Measurements from ENCODE around the gene HIC1. TPM values are rescaled to one million over a fixed set of nuclear protein-coding genes. Genes with fewer than 3 reads are reported as not detected.

HIC1 gene
- total RNA-seq, 1 experiment from 2014 or later = 0.59 TPM

- Histone ChIP-seq H3K9me3 (no peaks in the 10 kb centered on the region), H3K27me3 (replicated peaks; ENCODE audit: control insufficient read depth, insufficient read depth, low read length) (peaks cover 6% of the 10 kb centered on the region), H3K4me1 (peaks cover 19% of the 10 kb centered on the region; the same call in 1 of the 2 replicates), H3K4me3 (ENCODE audit: low read depth, low read length) (peak overlapping the region; percentile 59), H3K36me3 (ENCODE audit: control insufficient read depth, insufficient read depth, low read length) (no peaks in the 10 kb centered on the region)
- Mint-ChIP-seq H3K27ac (ENCODE audit: unreplicated experiment) (no peak overlapping the region), H3K4me1 (ENCODE audit: low read depth, unreplicated experiment) (peaks cover 6% of the 10 kb centered on the region), H3K27me3 (ENCODE audit: insufficient read depth, unreplicated experiment) (peaks cover 8% of the 10 kb centered on the region), H3K9me3 (ENCODE audit: unreplicated experiment) (no peaks in the 10 kb centered on the region), H3K36me3 (ENCODE audit: insufficient read depth, unreplicated experiment) (peaks cover 11% of the 10 kb centered on the region), H3K4me3 (ENCODE audit: unreplicated experiment) (peak overlapping the region; percentile 69)
- DNase-seq = peak; percentile 79 to 87
- TF ChIP-seq CTCF (IDR thresholded peaks at IDR 0.05; ENCODE audit: insufficient read depth in 1 of 2, low read depth in 1 of 2, low read length in 1 of 2, severe bottlenecking in 1 of 2, unreplicated experiment in 1 of 2) = peak; percentile 84 to 94
- BruUV-seq (replicated peaks) = no TSS peak
- ChIA-PET CTCF (interaction anchor here (0.7 to 4.3 kb wide), 13 partner anchors 14 to 144 kb away, joined by 3 to 185 read pairs (median 4); no protein-coding TSS in a partner anchor), POLR2A (interaction anchor here (0.6 to 1.0 kb wide), 2 partner anchors 117 to 228 kb away, joined by 4 to 5 read pairs; no protein-coding TSS in a partner anchor)
- intact Hi-C loops (cut with micrococcal nuclease; ENCODE audit: unreplicated experiment) = loop anchor here (1.0 kb wide), 2 partner anchors 117 to 143 kb away; no protein-coding TSS in a partner anchor
These were observed 29.1 kb upstream of the HIC1 start for GRCh38 chr17:2025622-2026309.

GRCh38 chr17:2027528-2028233 is 27.2 kb upstream of the HIC1 start:
- no TSS peak for BruUV-seq (replicated peaks)
- Histone ChIP-seq H3K36me3 (ENCODE audit: control insufficient read depth, insufficient read depth, low read length) (no peaks in the 10 kb centered on the region; the same call in 1 of the 2 replicates), H3K4me1 (peaks cover 22% of the 10 kb centered on the region; the same call in 1 of the 2 replicates), H3K9me3 (no peaks in the 10 kb centered on the region), H3K27me3 (replicated peaks; ENCODE audit: control insufficient read depth, insufficient read depth, low read length) (peaks cover 4% of the 10 kb centered on the region), H3K4me3 (ENCODE audit: low read depth, low read length) (no peak overlapping the region)
- peaks cover 11% of the 10 kb centered on the region for H3K36me3 Mint-ChIP-seq (ENCODE audit: insufficient read depth, unreplicated experiment)
- H3K27ac Mint-ChIP-seq (ENCODE audit: unreplicated experiment) = no peak overlapping the region
- no peak for TF ChIP-seq CTCF (IDR thresholded peaks at IDR 0.05; ENCODE audit: insufficient read depth in 1 of 2, low read depth in 1 of 2, low read length in 1 of 2, severe bottlenecking in 1 of 2, unreplicated experiment in 1 of 2)
- H3K27me3 Mint-ChIP-seq (ENCODE audit: insufficient read depth, unreplicated experiment) = peaks cover 8% of the 10 kb centered on the region
- peaks cover 6% of the 10 kb centered on the region for H3K4me1 Mint-ChIP-seq (ENCODE audit: low read depth, unreplicated experiment)
- no peaks in the 10 kb centered on the region for H3K9me3 Mint-ChIP-seq (ENCODE audit: unreplicated experiment)
- DNase-seq = no peak
- intact Hi-C loops (cut with micrococcal nuclease; ENCODE audit: unreplicated experiment) = no loop called here
- H3K4me3 Mint-ChIP-seq (ENCODE audit: unreplicated experiment) = no peak overlapping the region
- POLR2A ChIA-PET = no interaction called here
- CTCF ChIA-PET = interaction anchor here (3.2 kb wide), 1 partner anchor 119 kb away, joined by 23 read pairs; no protein-coding TSS in a partner anchor

GRCh38 chr17:2028234-2028614 is 26.7 kb upstream of the HIC1 start:
- H3K27me3 Mint-ChIP-seq (ENCODE audit: insufficient read depth, unreplicated experiment) = peaks cover 8% of the 10 kb centered on the region
- no peak for TF ChIP-seq CTCF (IDR thresholded peaks at IDR 0.05; ENCODE audit: insufficient read depth in 1 of 2, low read depth in 1 of 2, low read length in 1 of 2, severe bottlenecking in 1 of 2, unreplicated experiment in 1 of 2)
- CTCF ChIA-PET = interaction anchor here (3.2 kb wide), 1 partner anchor 119 kb away, joined by 23 read pairs; no protein-coding TSS in a partner anchor
- intact Hi-C loops (cut with micrococcal nuclease; ENCODE audit: unreplicated experiment) = no loop called here
- H3K9me3 ChIP-seq = no peaks in the 10 kb centered on the region
- POLR2A ChIA-PET = no interaction called here
- no TSS peak for BruUV-seq (replicated peaks)
- no peak overlapping the region for H3K27ac Mint-ChIP-seq (ENCODE audit: unreplicated experiment)
- no peak overlapping the region for H3K4me3 ChIP-seq (ENCODE audit: low read depth, low read length)
- peaks cover 22% of the 10 kb centered on the region; the same call in 1 of the 2 replicates for H3K4me1 ChIP-seq
- H3K9me3 Mint-ChIP-seq (ENCODE audit: unreplicated experiment) = no peaks in the 10 kb centered on the region
- H3K36me3 Mint-ChIP-seq (ENCODE audit: insufficient read depth, unreplicated experiment) = peaks cover 11% of the 10 kb centered on the region
- no peak for DNase-seq
- peaks cover 6% of the 10 kb centered on the region for H3K4me1 Mint-ChIP-seq (ENCODE audit: low read depth, unreplicated experiment)
- peaks cover 4% of the 10 kb centered on the region for H3K27me3 ChIP-seq (replicated peaks; ENCODE audit: control insufficient read depth, insufficient read depth, low read length)
- no peaks in the 10 kb centered on the region; the same call in 1 of the 2 replicates for H3K36me3 ChIP-seq (ENCODE audit: control insufficient read depth, insufficient read depth, low read length)
- no peak overlapping the region for H3K4me3 Mint-ChIP-seq (ENCODE audit: unreplicated experiment)

Data from Caco-2 (cell line).